PC-3 (cell line): ENCODE measurements around the gene BACE1. TPM values are rescaled to one million over a fixed set of nuclear protein-coding genes. Genes with fewer than 3 reads are reported as not detected.

ENCODE experiments used
- ATAC-seq: fragments of 200-7000 bp; cut with Tn5 transposase; 2 replicates; pipeline ENCODE4 v1.9.1; 2020; ENCODE audit warnings: mild to moderate bottlenecking, moderate library complexity
- BruUV-seq: library from RNA; stranded (reverse); fragments of 400-500 nt; replicated peaks from 2 replicates; lab custom pipeline; 2021; lab: Mats Ljungman, UMichigan
- CTCF ChIA-PET: fragments of 300-600 bp; sonication (Branson Sonifier 250); formaldehyde crosslinking; loops from one replicate; lab custom pipeline; 2022; ENCODE audit warnings: antibody characterized with exemption; lab: Charles Lee
- POLR2A ChIA-PET: fragments of 300-600 bp; sonication (Branson Sonifier 250); formaldehyde crosslinking; loops from one replicate; lab custom pipeline; 2022; ENCODE audit warnings: antibody characterized with exemption; ENCODE audit not compliant: unreplicated experiment; lab: Charles Lee
- DNase-seq: peaks from one replicate; pipeline ENCODE4 v3.0.0-alpha.2; 2015
- H2AFZ ChIP-seq: fragments of 300-600 bp; sonication (generic); 2 replicates; pipeline ENCODE4 v1.6.0; 2016; ENCODE audit warnings: antibody characterized with exemption, low read length
- H3F3A ChIP-seq: fragments of 300-600 bp; sonication (generic); one replicate; pipeline ENCODE4 v1.6.0; 2017; ENCODE audit warnings: antibody characterized with exemption, low read length, control low read depth, mild to moderate bottlenecking; ENCODE audit not compliant: unreplicated experiment
- H3K27ac ChIP-seq: fragments of 300-600 bp; sonication (generic); 2 replicates; pipeline ENCODE4 v1.5.1; 2016; ENCODE audit warnings: mild to moderate bottlenecking, low read length
- H3K27me3 ChIP-seq: fragments of 300-600 bp; sonication (generic); 2 replicates; pipeline ENCODE4 v1.6.1; 2016; ENCODE audit warnings: low read length, mixed read lengths
- H3K36me3 ChIP-seq: fragments of 300-600 bp; sonication (generic); 2 replicates; pipeline ENCODE4 v1.6.1; 2016; ENCODE audit warnings: low read depth, mixed run types, low read length, mixed read lengths
- H3K4me1 ChIP-seq: fragments of 300-600 bp; sonication (generic); 2 replicates; pipeline ENCODE4 v1.5.1; 2016; ENCODE audit warnings: low read length; ENCODE audit not compliant: insufficient read depth
- H3K4me2 ChIP-seq: fragments of 300-600 bp; sonication (generic); 2 replicates; pipeline ENCODE4 v1.6.0; 2016; ENCODE audit warnings: low read length
- H3K4me3 ChIP-seq: fragments of 300-600 bp; sonication (generic); 2 replicates; pipeline ENCODE4 v1.5.1; 2016; ENCODE audit warnings: mild to moderate bottlenecking, low read length, mixed read lengths
- H3K79me2 ChIP-seq: fragments of 300-600 bp; sonication (generic); 2 replicates; pipeline ENCODE4 v1.6.1; 2017; ENCODE audit warnings: low read length, mixed read lengths
- H3K9ac ChIP-seq: fragments of 300-600 bp; sonication (generic); 2 replicates; pipeline ENCODE4 v1.6.0; 2016; ENCODE audit warnings: mild to moderate bottlenecking, low read length
- H3K9me2 ChIP-seq: fragments of 300-600 bp; sonication (generic); replicated peaks from 2 replicates; pipeline ENCODE4 v1.6.1; 2016; ENCODE audit warnings: mixed run types, low read length, mixed read lengths
- H3K9me3 ChIP-seq: fragments of 300-600 bp; sonication (generic); 2 replicates; pipeline ENCODE4 v1.6.1; 2016; ENCODE audit warnings: low read length, mixed read lengths
- H4K20me1 ChIP-seq: fragments of 300-600 bp; sonication (generic); 2 replicates; pipeline ENCODE4 v1.6.1; 2016; ENCODE audit warnings: low read length, mixed read lengths
- CTCF ChIP-seq: fragments of 300-600 bp; sonication (generic); conservative IDR thresholded peaks from 2 replicates; pipeline ENCODE4 v1.5.1; 2017; ENCODE audit warnings: antibody characterized with exemption, low read depth, mild to moderate bottlenecking, low read length
- EZH2 ChIP-seq: fragments of 300-600 bp; sonication (generic); IDR thresholded peaks from one replicate; pipeline ENCODE4 v1.6.1; 2017; ENCODE audit warnings: antibody characterized with exemption, mild to moderate bottlenecking, low read length; ENCODE audit not compliant: unreplicated experiment
- EZH2phosphoT487 ChIP-seq: fragments of 300-600 bp; sonication (generic); IDR thresholded peaks from 2 replicates; pipeline ENCODE4 v1.6.1; 2018; ENCODE audit warnings: mild to moderate bottlenecking, antibody characterized with exemption, low read length, borderline replicate concordance
- intact Hi-C: fragments of 100-400 bp; cut with micrococcal nuclease; formaldehyde crosslinking; loops from 2 replicates; pipeline ENCODE4 v1.9.0; 2023
- total RNA-seq: library from RNA; depleted of rRNA; stranded (reverse); fragments of >200 nt; gene quantifications from 2 replicates; pipeline ENCODE4 v1.2.3, GENCODE V29; 2014

BACE1 gene
- total RNA-seq, 1 experiment from 2014 or later = 16.8 TPM

- Histone ChIP-seq H4K20me1 (no peaks in the 10 kb centered on the region), H3K27ac (no peak overlapping the region), H3K36me3 (peaks cover 37% of the 10 kb centered on the region), H3K4me1 (no peaks in the 10 kb centered on the region), H3K9me2 (no peaks in the 10 kb centered on the region), H2AFZ (no peak overlapping the region), H3K27me3 (no peaks in the 10 kb centered on the region), H3K9me3 (no peaks in the 10 kb centered on the region), H3K79me2 (no peaks in the 10 kb centered on the region), H3K4me3 (no peak overlapping the region), H3F3A (no peaks in the 10 kb centered on the region), H3K4me2 (no peak overlapping the region), H3K9ac (no peak overlapping the region)
- no peak for ATAC-seq
- peak; percentile 6 for DNase-seq
- ChIA-PET POLR2A (no interaction called here), CTCF (no interaction called here)
- TF ChIP-seq CTCF (0 out of 2 replicates have a peak, but pooled peaks have one; percentile 14), EZH2phosphoT487 (no peak), EZH2 (no peak)
- intact Hi-C loops = no loop called here
- BruUV-seq = no TSS peak
Measured at GRCh38 chr11:117356126-117356890, 40.3 kb upstream of the BACE1 start.

- Histone ChIP-seq H3K9me3 (no peaks in the 10 kb centered on the region), H3K9me2 (no peaks in the 10 kb centered on the region), H3K79me2 (no peaks in the 10 kb centered on the region), H3K9ac (no peak overlapping the region), H3K4me2 (no peak overlapping the region), H3K4me3 (no peak overlapping the region), H3K27ac (no peak overlapping the region), H3K36me3 (peaks cover 36% of the 10 kb centered on the region), H3K4me1 (no peaks in the 10 kb centered on the region), H4K20me1 (no peaks in the 10 kb centered on the region), H3F3A (no peaks in the 10 kb centered on the region), H3K27me3 (no peaks in the 10 kb centered on the region), H2AFZ (no peak overlapping the region)
- BruUV-seq = no TSS peak
- TF ChIP-seq EZH2 = no peak
- no peak for TF ChIP-seq CTCF
- no peak for TF ChIP-seq EZH2phosphoT487
- CTCF ChIA-PET = no interaction called here
- POLR2A ChIA-PET = no interaction called here
- ATAC-seq (no peak), DNase-seq (no peak)
- intact Hi-C loops = no loop called here
Measured at GRCh38 chr11:117354550-117354949, 38.5 kb upstream of the BACE1 start.

- DNase-seq = peak; percentile 42
- ChIA-PET POLR2A (no interaction called here), CTCF (interaction anchor here (0.6 kb wide), 1 partner anchor 81 kb away, joined by 3 read pairs; no protein-coding TSS in a partner anchor)
- Histone ChIP-seq H3K36me3 (peaks cover 17% of the 10 kb centered on the region), H3K9ac (no peak overlapping the region), H3K27ac (no peak overlapping the region), H3K79me2 (no peaks in the 10 kb centered on the region), H2AFZ (no peak overlapping the region), H4K20me1 (no peaks in the 10 kb centered on the region), H3K4me1 (no peaks in the 10 kb centered on the region), H3K4me3 (no peak overlapping the region), H3F3A (no peaks in the 10 kb centered on the region), H3K9me3 (no peaks in the 10 kb centered on the region), H3K27me3 (no peaks in the 10 kb centered on the region), H3K9me2 (no peaks in the 10 kb centered on the region), H3K4me2 (no peak overlapping the region)
- no peak for TF ChIP-seq EZH2phosphoT487
- no peak for TF ChIP-seq EZH2
- ATAC-seq = peak; percentile 64
- no TSS peak for BruUV-seq
- intact Hi-C loops = no loop called here
Measured at GRCh38 chr11:117345039-117345438, 29.0 kb upstream of the BACE1 start.
